Suppressor macrophage treated with lipopolysaccharide for 4 hours (primary cell): ENCODE measurements around the gene LENG1.
"Not testable (repeated sequence)": the region's sequence is repeated elsewhere in the genome, so short reads cannot be mapped to it uniquely, and the experiment has no call there.

Experiments
- DNase-seq: peaks from one replicate; pipeline ENCODE4 v3.0.0-alpha.2; 2020

The LENG1 gene

DNA sequence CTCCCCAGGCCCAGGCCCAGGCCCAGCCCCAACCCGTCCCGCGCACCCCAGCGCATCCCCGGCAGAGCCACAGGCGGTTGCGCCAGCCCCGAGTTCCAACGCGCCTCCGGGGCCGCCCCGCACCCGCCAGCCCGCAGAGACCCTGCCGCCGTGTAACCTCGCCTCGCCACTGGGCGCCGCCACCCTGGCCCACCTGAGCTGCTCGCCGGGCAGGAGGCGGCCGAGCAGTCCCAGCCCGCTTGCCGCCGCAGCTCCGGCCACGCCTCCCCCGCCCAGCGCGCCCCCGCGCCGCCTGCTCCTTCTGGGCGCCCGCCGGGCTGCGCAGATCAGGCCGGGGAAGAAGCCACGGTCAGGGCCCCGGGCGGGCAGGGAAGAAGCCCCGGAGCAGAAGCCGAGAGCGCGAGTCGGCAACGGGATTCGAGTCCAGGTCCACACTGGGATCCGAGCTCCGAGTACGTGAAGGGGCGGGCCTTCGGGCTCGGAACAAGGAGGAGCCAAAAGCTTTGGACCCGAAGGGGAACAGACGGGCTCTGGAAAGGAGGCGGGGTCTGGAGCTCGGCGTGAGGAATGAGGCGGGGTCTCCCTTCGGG lies 29.7 kb upstream of the LENG1 start, which contains the start of gene MBOAT7:
Gene MBOAT7 (minus strand): TSS at position 436 of the 590 bp plus-strand sequence. CDS start 1,072 bp downstream, outside the sequence.
- DNase-seq: no peak

DNA sequence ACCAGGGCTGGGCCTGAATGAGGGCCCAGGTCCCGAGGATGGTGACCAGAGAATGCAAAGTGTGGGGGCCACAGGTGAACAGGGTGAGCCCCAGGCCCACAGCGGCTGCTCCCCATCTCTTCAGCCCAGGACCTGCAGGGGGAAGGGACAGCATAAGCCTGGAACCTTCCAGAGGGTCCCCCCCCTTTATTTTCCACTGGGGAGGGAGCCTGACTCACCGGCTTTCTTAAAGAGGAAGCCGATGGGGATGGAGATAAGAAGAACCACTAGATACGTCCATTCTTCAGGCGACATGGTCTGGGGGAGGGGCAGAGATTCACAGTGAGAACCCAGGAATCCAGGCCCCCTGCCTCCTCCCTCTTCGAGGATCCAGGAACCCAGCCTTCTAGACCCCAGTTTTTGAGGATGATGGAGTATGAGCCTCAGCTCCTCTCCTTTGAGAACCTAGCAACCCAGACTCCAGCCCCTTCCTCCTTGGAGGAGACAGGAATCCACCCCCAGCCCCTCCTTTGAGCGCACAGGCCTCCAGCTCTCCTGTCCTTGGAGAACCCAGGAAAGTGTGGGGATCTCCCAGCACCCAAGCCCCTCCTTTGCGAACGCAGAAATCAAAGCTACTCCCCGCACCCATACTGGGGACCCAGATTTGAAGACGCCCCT lies 28.8 kb upstream of the LENG1 start:
- peak; percentile 41 for DNase-seq

DNA sequence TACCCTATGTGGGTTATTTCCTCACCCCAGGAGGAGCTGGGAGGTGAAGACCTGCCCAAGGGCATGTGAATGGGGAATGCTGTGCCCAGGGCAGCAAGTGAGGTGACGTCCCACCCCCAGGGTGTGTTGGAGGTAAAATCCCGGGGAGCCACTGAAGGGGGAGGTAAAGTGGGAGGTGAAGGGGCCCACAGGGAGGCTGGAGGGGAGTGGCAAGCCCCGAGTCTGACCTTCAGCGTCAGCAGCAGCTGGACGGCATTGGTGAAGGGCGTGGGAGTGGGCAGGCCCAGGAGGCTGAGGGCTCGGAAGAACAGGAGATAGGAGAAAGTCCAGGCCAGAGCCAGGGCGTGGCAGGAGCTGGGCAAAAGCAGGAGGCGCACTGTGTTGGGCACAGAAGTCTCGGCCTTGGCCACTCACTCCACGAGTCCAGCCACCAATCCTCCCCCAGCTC lies 27.4 kb upstream of the LENG1 start:
- no peak for DNase-seq

DNA sequence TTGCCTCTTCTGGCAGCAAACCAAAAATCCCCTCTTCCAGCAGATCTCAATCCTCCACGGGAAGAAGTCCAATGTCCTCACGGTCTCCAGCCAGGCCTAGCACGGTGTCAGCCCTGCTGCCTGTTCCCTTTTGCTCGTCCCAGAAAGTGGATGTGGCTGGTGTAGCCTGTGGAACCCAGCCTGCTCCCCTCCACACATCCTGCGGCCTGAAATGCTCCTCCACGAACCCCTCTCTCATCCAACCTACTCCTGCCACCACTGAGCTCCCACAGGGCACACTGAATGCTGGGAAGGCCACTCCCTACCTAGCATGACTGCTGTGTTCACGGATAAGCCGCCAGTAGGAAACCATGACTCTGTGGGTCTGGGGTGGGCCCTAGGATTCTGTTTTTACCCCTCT lies 26.8 kb upstream of the LENG1 start:
- no peak for DNase-seq

DNA sequence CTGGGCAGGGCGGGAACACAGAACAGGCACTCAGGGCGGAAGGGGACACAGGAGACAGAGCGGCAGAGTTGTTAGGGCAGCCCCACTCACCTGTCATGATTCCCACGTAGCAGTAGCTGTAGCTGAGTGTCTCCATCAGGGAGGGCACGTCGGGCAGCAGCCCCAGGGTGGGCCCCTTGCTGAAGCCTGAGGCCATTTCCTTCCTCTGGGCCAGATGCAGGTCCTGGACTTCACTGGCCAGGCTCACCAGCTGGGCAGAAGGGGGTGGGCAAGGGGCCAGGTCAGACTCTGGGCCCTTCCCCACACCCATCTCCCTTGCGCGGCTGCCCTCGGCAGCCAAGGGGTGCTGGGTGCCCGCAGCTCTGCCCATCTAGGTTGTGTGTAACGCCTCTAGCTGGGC lies 23.9 kb upstream of the LENG1 start:
- no peak for DNase-seq

DNA sequence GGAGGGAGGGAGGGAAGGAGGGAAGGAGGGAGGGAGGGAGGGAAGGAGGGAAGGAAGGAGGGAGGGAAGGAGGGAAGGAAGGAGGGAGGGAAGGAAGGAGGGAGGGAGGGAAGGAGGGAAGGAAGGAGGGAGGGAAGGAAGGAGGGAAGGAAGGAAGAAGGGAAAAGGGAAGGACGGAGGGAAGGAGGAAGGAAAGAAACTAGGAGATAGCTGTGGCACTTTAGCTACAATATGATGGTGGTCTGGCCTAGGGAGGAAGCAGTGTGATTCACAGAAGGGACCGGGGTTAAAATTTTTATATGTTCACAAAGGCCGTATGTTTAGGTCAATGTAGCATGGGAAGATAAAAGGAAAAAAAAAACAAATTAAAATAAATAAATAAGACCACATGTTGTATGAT lies 22.4 kb upstream of the LENG1 start:
- DNase-seq: not testable (repeated sequence)

DNA sequence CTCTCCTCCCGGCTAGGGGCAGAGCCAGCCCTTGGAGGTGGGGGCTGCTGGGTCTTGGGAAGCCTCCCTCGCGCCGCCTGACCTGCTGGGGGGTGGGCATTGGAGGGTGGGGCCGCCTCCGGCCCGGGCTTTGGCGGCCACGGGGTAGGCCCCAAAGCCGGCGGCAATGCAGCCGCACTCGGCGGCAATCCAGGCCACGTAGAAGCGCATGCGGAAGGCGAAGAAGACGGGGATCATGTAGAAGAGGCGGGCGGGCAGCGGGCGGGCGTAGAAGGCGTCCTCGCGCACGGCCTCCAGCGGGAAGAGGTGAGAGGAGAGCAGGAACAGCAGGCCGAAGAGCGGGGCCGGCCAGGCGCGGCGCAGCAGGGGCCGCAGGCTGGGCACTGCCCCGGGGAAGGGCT lies 21.2 kb upstream of the LENG1 start:
- no peak for DNase-seq

DNA sequence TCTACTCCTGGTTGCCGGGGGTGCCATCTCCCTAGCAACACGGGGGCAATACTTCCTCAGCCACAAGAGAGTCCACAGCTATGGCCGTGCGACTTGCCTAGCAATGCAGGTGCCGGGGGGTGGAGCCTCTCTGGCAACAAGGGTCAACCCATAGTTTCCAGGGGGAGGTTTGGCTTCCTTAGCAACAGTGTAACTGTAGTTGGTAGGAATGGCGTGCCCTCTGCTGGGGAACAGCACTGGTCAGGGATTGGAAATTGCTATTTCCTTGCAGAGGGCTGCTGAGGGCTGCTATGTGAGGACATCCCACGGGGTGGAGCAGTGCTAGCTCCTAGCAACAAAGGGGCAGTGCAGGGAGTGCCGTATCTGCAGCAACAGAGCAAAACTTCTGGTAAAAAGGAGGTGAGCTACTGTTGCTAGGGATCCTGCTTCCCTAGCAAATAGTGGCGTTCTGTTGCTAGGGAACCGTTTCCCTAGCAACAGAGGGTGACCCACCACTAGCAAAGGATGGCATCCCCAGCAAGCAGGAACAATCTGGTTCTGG lies 20.5 kb upstream of the LENG1 start:
- no peak for DNase-seq

DNA sequence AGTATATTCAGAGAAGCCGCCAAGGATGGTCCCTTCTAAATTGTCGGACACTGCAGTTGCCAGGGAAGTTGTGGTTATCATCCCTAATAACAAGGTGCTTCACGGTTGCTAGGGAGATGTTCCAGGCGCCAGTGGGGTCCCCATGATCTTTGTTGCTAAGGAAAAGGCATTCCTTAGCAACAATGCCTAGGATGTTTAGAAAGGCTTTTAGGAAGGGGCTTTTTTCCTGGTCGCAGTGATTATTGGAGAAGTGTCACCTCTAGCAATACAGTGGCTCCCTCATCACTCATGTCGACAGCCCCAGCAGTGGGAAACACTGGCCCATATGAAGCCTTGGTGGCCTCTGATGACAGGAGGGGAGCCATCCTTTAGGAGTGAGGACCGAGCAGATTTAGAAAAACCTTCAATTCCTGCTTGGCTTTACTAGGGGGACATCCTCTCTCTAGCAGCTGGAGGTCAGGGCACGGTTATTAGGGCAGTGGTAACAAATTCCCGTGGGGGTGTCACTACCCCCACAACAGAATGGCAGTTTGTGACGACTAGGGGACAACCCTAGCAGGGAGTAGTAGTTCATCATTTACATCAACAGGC lies 19.8 kb upstream of the LENG1 start:
- DNase-seq: no peak

DNA sequence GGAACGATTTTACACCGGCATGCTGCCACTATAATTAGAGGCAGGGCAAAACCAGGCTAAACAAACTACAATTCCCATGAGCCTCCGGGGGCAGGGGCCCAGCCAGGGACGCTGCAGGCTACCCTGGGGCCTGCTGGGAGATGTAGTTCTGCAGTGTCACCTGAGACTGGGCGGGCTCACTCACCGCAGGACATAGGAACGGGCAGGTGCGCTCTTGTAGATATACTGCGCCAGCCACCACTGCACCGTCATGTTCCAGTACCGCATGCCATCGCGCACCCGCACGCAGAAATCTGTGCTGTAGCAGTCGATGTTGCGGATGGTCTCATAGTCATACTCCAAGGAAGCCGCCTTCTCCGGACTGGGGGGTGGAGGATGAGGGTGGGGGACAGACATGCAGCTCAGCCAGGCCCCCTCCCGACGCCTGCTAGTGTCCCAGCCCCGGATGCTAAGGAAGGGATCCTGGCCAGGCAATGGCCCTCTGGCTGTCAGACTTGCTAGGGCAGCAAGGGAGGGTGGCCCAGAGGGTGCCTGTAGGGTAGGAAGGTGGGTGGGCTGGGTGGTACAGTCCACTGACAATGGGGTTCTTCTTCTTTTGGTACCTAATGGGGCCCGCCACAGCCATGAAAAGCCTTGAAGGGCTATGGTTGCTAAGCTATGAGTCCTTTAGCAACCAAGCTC lies 19.2 kb upstream of the LENG1 start:
- DNase-seq: no peak

DNA sequence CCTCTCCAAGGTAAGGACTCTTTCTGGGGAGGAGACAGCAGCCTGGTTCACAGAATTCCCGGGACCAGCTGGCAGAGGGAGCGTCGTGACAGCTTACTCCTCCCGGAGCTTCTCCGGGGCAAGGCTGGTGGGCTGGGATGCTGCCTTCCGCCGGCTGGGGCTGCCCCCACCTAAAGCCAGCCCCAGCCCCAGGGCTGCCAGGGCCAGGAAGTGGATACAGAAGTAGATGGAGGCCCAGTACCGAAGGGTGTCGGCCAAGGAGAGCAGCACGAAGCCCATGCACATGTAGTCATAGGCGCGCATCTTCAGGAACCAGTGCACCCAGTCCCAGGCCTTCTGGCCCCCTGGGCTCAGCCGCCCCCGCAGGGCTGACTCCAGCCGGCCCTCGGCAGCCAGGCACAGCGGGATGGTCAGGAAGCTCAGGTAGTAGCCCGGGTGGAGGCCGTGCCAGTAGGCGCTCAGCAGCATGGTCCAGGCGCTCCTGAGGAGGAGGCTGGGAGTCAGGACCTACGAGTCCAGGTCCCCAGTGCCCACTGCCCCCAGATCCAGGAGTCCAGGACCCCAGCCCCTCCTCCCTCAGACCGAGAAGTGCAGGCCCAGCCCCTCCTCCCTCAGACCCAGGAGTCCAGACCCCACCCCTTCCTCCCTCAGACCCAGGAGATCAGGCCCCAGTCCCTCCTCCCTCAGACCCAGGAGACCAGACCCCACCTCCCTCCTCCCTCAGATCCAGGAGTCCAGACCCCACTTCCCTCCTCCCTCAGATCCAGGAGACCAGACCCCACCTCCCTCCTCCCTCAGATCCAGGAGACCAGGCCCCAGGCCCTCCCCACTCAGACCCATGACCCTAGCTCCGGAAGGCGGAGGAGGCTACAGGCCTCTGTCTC lies 14.7 kb upstream of the LENG1 start:
- DNase-seq: no peak

DNA sequence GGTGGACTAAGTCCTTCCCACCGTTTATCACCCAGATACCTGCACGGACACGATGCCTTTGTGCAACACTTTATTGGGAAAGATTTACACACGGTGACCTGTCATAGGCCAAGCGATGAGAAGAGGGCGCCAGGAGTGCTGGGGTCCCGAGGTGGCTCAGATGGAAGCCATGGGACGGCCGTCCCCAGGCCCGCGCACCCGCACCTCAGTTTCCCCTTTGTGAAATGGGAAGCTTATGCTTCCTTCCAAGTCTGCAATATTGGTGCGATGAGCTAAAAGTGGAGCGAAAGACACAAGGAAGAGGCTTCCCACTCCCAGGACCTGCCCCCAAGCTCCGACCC lies 13.8 kb upstream of the LENG1 start:
- no peak for DNase-seq

DNA sequence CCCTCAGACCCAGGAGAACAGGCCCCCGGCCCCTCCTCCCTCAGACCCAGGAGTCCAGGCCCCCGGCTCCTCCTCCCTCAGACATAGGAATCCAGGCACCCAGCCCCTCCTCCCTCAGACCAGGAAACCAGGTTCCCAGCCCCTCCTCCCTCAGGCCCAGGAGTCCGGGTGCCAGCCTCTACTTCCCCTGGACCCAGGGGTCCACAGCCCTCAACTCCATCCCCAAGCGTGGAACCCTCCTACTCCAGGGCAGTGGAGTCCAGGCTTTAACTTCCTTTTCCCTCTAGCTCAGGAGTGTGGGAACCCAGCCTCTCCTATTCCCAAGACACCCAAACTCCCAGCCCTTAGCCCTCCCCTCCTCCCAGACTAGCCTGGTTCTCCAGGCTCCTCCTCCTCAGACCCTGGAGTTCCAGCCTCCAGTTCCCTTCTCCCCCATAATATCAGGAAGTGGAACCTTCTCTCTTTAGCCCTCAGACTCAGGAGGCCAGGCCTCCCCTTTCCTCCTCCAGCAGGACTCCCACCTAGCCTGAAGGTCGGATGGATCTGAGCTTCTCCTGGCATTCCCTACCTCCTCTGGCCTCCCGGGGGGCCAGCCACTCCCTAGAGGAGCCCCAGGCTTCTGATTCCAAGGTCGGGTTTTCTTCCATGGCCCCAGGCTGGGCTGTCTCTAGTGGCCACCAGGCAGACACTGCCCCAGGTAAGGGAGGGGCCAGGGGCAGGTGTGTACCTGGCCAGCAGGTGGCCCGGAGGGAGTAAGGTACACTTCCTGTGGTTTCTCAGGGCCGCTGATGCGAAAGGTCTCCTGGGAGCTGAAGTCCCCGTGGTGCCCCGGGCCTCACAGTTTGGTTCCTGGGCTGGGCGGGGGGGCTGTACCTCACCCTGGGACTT lies 13.2 kb upstream of the LENG1 start, which contains the start of gene TMC4:
Gene TMC4 (minus strand): TSS at position 690 of the 888 bp plus-strand sequence. CDS start 43 bp downstream, at position 647.
- peak; percentile 19 for DNase-seq

DNA sequence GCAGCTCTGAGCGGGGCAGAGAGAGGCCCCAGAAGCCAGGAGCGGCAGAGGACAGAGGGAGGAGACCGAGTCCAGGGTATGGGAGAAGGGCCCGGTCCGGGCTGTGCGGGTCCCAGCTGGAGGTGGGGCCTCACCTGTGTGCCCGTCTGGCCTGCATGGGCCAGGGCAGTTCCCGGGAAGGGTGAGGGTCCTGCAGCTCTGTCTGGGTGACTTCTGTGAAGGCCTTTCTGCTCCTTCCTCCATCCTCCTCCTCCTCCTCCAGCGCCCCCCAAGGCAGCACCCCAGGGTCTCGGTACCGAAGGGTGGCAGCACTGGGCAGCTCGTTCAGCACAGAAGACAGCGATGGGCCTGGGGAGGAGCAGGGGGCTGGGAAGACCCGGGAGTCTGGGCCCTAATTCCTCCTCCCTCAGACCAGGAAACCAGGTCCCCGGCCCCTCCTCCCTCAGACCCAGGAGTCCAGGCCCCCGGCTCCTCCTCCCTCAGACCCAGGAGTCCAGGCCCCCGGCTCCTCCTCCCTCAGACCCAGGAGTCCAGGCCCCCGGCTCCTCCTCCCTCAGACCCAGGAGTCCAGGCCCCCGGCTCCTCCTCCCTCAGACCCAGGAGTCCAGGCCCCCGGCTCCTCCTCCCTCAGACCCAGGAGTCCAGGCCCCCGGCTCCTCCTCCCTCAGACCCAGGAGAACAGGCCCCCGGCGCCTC lies 12.4 kb upstream of the LENG1 start:
- DNase-seq: not testable (repeated sequence)

DNA sequence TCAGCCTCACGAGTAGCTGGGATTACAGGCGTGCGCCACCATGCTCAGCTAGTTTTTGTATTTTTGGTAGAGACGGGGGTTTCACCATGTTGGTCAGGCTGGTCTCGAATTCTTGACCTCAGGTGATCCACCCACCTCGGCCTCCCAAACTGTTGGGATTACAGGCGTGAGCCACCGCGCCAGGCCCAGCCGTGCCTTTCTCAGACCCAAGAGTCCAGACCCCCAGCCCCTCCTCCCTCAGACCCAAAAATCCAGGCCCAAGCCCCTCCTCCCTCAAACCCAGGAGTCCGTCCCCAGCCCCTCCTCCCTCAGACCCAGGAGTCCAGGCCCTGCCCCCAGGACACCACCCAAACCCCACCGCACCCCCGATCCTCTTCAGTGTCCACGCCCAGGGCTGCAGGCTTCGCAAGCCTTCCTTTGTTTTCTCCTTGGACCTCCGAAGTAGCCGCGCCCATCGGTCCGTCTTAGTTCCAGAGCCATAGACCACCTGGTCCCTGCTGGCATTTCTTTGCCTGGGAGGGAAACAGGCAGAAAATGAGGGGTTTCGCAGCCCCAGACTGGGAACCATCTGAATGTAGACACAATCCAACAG lies 9.7 kb upstream of the LENG1 start:
- DNase-seq: no peak

DNA sequence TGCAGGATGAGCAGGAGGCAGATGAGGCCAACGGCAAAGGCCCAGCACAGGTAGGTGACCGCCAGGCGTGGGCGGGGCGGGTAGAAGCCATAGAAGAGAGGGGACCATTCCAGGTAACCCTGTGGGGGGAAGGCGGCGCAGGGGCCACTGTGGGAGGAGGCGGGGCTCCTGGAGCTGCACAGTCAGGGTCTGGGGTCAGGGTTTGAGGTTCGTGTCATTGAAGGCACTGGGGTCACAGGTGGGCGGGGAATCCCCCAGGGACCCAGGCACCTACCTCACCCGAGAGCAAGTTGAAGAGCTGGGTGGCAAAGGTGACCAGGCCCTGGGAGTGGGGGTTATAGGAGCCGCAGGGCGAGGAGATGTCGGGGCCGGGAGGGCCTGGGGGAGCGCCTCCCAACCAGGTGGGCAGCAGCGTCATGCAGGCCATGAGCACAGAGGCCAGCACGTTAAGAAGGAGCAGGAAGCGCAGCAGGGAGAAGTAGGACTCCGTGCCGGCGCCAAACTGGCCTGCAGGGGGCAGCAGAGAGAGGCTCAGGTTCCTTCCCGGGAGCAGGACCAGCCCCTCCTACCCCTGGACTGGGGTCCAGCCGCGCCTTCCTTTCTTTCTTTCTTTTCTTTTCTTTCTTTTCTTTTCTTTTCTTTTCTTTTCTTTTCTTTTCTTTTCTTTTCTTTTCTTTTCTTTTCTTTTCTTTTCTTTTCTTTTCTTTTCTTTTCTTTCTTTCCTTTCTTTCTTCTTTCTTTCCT lies 8.8 kb upstream of the LENG1 start:
- peak; percentile 96 for DNase-seq

DNA sequence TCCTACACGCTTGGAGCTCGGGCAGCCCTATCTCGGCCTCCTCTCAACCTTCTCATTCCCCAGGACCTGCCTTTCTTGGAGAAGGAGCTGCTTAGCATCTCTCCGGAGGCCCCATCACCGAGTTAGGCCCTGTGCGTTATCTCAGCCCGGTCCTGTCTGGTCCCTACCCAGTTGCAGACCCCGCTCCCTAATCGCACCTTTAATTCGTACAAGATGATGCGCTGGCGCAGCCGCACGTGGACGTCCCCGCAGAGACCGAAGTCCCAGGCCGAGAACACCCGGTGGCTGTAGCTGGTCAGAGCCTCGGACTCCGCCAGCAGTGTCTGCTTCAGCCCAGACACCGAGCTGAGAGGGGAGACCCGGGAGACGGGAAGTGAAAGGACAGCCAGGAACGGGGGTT lies 5.7 kb upstream of the LENG1 start:
- DNase-seq: no peak

DNA sequence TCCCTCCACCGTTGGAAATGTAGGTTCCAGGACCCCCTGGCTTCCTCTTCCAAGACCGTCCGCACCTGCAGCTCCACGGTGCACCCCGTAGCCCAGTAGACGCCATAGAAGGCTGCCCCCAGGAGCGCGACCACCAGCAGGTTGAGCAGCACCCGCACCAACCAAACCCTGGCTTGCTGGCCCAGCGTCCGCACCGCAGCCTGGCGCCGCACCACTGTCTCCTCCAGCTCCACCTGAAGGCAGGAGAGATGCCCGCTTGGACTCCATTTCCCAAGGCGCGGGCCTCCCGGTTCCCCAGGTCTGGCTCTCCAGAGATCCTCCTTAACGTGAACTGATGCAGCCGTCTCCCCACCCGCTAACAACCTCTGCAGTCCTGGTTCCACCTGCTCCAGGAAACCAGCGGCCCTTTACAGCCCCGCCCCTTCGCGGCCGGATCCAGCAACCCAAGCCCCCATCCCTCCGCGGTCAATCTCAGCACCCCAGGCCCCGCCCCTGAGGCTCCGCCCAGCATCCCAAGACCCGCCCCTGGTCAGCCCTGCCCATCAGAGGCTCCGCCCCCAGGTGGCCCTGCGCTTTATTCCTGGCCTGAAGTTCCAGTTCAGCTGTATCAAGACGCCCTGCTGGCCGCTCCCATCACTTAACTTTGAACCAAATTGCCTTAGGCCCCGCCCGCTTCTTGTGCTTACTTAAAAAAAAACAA lies 5.0 kb upstream of the LENG1 start:
- DNase-seq: peak; percentile 62

DNA sequence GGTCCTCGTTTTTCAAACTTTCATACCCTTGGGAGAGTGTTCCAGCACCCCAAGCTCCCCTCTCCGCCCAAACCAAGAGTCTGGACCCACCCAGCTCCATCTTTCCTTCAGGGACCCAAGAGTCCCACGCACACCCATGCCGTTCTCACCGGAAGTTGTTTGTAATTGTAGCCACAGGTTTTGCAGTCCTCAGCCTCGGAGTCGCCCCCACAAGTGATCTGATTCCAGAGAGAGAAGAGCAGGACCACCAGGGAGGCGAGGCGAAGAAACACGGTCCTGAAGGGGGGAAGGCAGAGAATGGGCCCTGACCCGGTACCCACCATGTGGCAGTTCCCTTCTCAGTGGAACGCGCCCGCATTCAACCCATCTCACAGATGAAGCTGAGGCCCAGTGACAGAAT lies 3.4 kb upstream of the LENG1 start:
- DNase-seq: no peak
